HUDEP-2 (cell line): ENCODE measurements around the gene CHIT1.

ENCODE experiments used
- DNase-seq, 76 experiments: peaks; one replicate each; lab custom pipeline; 2025; ENCODE audit not compliant: unreplicated experiment in 76 of 76; lab: John Stamatoyannopoulos, UW

Gene CHIT1

DNA sequence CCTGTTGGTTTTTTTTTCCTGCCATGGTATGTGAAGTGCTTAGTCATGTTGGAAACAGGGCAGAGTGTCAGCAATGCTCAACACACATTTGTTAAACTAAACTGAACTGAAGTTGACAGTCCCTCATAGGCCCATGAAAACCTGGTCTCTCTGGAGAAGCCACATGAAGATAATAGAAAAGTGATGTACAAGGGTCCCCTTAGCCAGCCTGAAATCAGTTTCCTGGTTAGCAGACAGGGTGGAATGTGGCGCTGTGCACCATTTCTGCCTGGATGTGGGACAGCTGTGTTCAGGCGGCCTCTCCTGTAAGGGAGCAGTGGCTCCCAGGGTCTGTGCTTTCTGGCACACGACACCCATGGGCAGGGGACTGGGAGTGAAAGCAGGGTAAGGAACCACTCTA is 33.1 kb downstream of the CHIT1 start:
- DNase-seq: no peak

DNA sequence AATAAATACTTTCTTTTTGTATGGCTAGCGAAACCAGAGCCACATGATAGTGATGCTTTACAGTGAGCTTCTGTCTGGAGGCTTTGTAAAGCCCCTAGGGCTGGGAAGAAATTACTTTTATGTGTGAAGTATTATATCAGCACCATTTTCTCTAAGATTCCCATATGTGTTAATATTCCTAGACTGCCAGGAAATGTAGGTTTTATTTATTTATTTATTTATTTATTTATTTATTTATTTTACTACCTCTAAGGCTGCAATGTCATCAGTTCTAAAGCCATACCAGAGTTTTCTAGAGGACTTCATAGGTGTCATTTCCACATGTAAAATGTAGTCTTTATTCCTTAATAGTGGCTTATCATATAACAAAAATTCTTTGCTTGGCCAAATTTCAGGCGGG is 38.5 kb downstream of the CHIT1 start:
- no peak for DNase-seq

DNA sequence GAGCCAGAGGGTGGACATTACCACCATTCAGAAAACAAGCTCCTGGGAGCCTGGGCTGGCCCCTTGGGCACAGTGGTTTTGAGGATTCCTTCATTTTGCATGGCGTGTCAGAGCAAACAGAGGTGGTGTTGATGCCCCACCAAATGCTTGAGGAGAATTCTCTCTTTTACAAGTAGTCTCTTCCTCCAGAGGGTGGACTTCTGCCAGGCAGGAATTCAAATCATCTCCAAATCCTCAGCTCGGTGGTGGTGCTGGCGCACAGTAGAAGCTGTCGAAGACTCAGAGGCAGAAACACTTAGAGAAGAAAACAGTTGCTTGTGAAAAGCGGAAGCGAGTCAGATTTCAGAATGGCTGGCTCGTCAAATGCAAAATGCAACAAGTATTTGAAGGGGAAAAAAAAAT is 39.5 kb downstream of the CHIT1 start:
- no peak for DNase-seq

DNA sequence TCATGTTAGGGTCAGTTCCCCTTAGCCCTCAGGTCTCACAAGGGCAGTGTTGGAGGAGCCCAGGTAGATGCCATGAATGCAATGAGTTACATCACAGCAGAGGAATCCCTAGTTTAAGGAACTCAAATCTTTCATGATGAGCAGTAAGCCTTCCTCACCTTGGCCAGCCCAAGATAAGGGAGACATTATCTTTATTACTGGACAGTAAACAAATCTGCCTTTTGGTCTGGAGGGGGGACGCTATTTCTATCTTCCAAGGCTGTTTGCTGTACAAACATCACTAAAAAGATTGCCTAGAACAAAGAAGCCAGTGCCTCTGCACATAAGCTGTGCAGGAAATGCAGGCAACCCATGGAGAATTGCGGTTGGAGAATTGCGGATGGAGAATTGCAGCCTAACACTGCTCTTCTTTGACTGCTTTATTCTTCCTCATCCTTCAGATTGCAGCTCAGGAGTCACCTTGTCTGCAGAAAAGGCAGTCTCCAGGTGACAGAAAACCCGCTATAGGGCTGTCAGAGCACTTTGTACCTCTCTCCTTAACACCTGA is 40.7 kb downstream of the CHIT1 start:
- DNase-seq: no peak

DNA sequence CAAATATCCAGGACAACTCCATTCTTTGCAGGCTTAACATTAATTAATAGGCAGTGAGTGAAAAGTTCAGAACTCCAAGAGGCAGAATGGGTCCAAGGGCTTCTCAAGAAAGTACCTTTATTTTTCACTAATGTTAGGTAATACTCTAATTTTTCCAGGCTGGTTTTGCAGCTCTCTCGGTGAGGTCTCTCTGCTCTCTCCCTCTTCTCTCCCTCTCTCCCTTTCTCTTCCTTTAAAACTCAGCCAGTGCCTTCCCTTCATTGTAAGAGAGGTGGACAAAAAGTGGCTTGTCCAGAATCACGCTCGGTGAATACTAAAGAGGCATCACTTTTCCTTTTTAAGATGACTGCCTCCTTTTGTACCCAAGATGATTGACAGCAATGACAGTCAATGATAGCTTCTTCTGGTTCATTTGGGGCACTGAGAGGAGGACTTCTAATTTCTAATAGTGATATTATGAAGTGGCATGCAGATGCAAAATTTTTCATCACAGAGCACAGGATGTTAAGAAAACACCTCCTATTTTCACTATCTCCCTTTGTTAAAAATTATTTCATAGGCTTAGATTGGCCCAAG is 41.7 kb downstream of the CHIT1 start:
- DNase-seq: no peak

DNA sequence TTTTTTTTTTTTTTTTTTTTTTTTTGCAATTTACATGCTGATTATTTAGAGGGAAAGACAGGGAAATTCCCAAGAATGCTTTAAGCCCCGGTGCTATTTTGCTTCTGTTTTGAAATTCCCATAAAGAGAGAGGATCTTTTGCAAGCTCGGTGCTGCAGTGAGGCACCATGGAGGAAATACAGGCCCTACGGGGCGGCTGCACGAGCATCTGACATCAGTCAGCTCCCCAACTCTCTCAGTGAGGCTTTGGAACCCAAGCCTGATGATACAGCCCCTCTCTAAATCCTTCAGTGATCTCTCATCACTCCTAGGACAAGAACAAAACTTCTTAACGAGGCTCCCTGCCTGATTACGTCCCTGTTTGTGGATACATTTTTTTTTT is 42.2 kb downstream of the CHIT1 start:
- no peak for DNase-seq

DNA sequence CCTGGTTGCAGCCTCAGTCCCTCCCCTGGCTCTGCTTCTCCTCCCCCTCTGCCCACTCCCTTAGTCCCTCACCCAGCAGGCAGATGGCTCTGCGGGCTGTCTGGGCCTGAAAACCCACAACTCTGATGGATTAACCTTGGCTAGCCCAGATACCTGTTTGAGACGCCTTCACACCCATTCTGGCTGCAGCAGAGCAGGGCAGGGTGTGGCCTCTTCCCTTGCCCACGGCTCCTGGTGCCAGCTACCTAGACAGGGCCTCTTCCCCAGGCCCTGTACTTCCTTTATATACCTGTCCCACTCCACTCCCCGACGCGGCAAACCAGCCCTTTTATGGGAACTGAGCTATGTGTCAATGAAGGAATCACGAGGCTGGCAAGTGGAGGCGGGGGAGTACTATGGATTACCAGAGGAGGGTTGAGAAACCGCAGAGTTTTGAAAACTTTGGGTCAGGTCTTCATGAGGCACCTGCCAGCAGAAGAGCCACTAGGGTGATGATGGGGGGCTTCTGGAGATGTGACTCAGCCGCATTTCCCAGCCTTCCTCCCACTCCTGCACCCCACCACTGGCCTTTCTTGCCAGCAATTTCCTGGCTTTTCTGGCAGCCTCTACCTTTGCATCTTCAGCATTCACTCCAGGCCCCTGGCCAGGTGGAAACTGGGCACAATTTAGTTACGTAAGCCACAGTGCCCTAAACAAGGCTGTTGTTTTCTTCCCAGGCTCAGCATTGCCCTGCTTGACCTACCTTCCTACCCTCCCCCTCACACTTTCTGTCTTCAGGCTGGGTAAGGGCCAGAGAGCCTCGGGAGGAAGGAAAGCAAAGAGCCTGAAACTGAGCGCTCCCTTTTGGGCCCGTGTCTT is 42.8 kb downstream of the CHIT1 start, which contains the start of gene CHI3L1:
Gene CHI3L1 (minus strand): TSS at position 259 of the 858 bp plus-strand sequence. CDS start 81 bp downstream, at position 178.
- no peak for DNase-seq

DNA sequence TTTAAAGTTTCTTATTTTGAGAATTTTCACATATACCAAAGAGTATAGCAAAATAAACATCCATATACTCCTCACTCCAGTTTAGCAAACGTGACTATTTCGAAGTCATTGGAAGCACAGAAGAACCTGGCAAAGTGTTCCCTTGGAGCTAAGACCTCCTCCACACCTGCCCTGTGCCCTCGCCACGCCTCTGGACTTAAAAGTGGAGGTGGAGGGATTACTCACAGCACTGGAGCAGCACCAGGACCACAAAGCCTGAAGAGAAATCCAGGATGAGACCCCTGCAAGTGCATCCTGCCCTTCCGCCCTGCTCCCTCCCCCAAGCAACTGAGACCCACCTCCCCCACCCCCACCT is 43.4 kb downstream of the CHIT1 start:
- DNase-seq: no peak

DNA sequence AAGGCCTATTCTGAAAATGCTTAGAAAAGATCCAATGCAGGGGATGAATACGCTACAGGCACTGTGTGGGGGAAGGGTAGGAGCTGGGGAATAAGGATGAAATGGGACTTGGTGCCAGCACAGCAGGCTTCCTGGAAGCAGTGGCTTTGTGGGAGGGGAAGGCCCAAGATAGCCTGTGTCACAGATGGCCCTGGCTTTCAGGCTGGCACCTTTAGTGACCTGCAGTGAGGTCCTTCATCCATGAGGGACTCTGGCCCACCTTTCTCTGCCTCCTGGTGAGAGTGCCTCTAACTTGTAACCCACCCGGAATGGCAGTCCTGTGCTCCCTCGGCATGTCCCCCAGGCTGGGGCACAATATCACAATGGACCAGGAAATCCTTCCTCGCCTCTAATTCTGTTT is 43.9 kb downstream of the CHIT1 start:
- DNase-seq: no peak

DNA sequence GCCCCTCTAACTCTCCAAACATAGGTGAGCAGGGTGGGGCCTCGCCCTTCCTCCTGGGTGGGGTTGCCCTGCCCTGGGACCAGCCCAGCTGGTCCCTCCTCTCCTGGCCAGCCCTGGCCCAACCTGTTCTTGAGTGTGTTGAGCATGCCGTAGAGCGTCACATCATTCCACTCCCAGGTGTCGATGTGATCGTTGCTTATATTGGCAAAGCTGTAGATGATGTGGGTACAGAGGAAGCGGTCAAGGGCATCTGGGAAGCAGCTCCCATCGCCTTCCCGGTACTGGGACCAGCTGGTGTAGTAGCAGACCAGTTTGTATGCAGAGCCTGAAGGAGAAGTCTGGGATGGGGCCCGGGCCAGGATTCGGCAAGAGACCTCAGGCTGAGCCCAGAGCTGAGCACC is 44.4 kb downstream of the CHIT1 start:
- DNase-seq: no peak

DNA sequence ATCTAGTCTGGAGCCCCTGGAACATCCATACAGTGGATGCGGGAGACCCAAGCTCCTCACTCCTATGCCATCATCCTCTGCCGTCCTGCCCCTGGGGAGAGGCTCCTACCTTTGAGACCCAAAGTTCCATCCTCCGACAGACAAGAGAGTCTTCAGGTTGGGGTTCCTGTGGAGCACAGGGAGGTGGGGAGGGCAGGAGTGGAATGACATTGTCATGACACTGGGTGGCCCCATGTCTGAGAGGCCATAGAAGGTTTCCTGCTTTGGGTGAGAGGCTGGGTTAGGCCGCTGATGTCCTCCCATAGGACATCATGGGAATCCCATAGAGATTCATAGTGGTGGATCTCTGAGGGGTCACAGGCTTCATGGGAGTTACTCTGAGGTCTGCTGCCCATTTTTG is 45.0 kb downstream of the CHIT1 start:
- no peak for DNase-seq

DNA sequence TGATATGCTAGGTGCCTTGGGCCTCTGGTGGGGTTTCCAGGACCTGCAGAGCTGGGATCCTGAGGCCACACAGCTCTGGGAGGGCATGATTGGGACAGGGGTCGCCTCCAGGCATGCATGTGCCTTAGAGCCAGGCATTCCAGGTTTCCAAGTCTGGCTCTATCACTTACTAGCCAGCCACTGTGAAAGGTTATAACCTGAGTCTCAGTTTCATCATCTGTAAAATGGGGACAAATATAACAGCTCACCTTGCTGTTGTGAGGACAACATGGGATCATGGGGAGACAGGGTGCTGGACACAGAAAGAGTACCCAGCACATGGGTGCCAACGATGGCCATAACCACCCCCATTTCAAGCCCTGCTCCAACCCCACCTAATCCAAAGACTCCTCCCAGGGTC is 45.6 kb downstream of the CHIT1 start:
- no peak for DNase-seq

DNA sequence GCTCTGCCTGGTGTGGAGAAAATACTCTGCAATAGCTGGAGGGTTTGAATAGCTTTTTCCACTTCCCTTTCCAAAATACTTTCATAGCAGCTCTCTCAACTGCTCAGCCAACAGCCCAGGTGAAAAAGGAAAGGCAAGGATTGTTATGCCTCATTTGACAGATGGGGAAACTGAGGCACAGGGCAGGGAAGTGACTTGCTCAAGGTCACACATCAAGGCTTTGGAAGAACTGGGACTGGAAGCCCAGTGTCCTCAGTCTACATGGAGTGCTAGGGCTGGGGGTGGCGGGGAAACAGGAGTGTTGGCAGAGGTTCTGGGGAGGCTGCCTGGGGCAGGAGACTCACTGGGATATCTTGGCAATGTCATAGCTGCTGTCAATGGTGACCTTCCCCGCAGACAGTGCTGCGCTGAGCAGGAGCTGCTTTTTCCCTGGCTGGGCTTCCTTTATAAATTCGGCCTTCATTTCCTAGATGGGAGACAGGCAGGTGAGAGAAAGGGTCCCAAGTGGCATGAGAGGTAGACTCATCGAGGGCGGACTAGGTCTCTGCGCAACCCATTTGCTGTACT is 47.0 kb downstream of the CHIT1 start:
- no peak for DNase-seq

DNA sequence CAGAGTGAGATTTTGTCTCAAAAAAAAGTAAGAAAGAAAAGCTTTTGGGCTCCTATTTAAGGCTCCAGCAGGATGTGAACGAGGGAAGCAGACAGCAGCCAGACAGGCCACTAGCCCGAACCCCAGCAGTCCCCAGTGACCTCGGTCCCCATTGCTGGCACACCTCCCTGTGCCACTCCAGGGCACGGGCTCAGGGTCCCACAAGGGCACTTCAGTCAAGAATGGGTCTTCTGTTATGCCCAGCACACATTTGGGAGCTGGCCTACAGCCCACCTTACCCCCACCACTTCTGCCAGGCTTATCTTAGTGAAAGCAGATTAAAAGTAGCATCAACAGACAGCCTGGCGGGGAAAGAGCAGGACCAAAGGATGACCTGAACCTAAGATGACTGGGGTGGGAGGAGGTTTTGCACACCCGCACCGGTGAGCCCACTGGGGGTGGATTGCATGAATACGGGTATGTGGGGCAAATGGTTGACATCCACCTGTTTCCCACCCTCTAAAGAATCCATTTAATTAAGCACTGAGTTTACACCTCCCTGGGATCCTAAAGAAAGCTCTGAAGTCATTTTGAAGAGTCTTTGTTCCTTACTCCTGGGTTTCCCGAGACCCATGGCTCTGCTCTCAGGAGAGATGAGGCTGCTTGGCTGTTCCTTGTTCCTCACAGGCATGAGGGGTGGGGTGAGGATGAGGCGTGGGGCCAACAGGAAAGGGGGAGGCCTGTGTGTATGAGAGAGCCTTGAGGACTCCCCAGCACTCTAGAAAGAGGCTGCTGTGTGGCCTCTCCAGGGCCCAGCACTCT is 47.7 kb downstream of the CHIT1 start:
- DNase-seq: no peak

DNA sequence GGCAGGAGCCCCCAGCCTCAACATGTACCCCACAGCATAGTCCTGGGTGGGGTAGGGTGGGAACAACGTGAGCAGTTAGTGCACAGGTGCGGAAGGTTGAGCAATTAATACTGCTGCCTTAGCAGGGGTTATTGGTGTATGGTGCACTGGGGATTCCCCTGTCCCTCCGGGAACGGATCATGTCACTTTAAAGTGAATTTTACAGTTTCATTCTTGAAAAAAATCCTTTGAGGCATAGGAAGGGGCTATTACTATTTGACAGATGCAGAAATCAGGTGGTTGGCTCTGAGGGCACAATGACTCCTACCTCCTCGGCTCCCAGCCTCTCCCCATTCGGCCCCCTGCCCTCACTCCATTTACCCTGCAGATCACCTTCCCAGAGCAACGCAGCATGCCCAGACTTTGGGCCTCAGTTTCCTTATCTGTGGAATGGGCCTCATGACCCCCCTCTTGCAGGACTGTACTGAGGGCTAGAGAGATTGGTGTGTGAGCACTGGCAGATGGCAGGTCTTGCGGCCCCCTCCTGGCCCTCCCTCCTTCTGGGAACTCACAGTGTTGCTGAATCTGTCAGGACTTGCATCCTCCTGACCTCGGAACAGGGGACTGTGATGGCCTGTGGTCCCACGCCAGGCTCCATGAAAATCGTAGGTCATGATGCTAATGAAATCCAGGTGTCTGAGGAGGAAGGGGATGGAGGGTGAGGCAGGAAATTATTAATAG is 48.7 kb downstream of the CHIT1 start:
- DNase-seq: no peak

DNA sequence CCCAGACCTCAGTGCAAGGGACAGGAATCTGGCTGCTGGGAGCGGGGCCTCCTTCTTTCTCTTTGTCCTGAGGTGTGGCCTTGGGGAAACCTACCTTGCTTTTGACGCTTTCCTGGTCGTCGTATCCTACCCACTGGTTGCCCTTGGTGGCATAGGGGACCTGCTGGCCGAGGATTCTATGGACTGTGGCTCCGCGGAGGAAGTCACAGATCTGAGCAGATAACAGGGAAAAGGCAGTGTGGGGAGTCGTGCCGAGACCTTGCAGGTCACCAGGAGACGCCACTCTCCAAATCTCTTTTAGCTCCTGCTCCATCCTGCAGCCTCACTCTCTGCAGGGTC is 49.8 kb downstream of the CHIT1 start:
- no peak for DNase-seq

DNA sequence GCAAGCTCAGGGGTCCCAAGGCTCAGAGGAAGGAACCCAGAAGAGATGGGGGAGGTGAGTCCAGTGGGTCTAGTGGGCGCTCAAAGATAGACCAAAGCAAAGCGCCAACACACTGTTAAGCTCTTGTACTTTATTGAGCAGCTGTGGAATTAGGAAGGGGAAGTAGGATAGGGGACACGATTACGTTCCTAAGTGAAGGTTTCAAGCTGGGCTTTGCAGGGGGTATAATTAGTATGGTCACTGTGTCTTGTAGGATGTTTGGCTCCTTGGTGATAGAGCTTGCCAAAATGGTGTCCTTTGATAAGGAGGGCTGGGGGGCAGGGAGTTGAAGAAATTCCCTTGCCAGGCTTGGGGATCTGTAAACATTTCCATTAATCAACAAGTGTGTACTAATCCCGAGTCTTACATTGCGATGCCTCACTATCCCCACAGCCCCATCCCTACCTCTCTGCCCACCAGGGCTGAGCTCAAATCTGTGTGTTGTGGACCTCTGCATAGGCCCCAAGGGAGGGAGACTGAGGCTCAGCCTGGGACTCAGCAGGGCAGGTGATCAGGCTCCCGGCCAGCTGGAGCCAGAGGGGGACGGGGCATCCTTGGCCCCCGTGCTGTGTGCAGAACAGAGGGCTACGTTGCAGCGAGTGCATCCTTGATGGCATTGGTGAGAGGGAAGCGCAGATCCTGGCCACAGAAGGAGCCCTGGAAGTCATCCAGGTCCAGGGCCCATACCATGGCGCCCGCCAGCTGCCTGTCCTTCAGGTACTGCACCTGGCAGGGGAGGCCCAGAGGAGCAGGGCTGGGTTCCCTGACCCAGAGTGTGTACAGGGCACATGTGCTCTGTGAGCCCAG is 50.4 kb downstream of the CHIT1 start:
- no peak for DNase-seq

DNA sequence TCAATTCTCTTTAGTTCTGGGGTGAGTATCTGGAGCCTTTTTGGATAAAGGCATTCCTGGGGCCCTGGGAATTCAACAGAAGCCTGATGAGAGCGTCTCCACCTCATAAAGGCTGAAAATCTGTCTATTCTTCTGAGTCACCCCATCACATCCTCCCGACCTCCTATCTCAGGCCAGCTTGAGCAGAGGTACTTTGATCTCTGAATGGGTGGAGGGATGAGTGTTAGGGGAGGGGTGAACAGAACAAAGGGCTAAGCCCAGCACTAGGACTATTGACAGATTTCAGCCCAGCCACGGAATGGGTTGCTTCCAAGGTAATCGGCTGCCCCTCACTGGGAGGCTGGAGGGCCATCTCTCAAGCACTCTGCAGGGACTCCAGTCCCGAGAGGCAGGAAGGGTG is 51.4 kb downstream of the CHIT1 start:
- no peak for DNase-seq

DNA sequence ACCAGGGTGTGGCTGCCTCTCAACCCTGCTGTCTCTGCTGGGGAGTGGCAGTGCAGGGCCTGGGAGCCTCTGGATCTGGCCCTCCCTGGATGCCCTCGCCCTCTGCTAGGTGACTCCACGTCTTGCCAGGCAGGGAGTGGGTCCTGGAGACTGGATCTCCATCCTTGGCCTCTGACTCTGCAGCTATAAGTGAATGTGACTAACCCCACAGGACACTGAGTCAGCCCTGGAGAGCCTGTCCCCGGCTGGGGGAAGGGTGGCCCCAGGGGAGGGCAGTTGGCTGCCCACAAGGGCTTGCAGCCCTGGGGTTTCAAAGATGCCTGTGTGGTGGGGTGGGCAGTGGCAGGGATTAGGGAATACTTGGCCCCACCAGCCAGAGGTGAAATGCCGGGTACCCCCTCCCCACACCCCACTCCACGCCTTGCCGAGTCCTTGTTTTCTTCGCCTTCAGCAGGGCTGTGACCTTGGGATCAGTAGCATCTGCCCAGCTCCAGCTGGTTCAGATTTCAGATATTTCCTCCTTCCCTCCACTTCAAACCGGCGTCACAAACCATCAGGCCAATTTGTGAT is 51.9 kb downstream of the CHIT1 start:
- DNase-seq: no peak
